IPS DF 6.9 (cell line): ENCODE data around the gene GMCL2.

Experiments
- DNase-seq: peaks from one replicate; pipeline ENCODE4 v3.0.0-alpha.2; 2013; ENCODE audit warnings: low read depth, low spot score
- H3K27ac ChIP-seq: one replicate; pipeline ENCODE4 v1.5.1; 2013; ENCODE audit warnings: low read length, control low read depth
- H3K27me3 ChIP-seq: 2 replicates; pipeline ENCODE4 v1.6.1; 2013; ENCODE audit warnings: mild to moderate bottlenecking, low read length; ENCODE audit not compliant: control insufficient read depth, insufficient read depth
- H3K36me3 ChIP-seq: 2 replicates; pipeline ENCODE4 v1.6.1; 2013; ENCODE audit warnings: low read length; ENCODE audit not compliant: control insufficient read depth, insufficient read depth
- H3K4me1 ChIP-seq: 2 replicates; pipeline ENCODE4 v1.6.1; 2013; ENCODE audit warnings: low read length; ENCODE audit not compliant: control insufficient read depth, insufficient read depth
- H3K4me3 ChIP-seq: 2 replicates; pipeline ENCODE4 v1.5.1; 2013; ENCODE audit warnings: mild to moderate bottlenecking, low read length
- H3K9me3 ChIP-seq: 2 replicates; pipeline ENCODE4 v1.6.1; 2013; ENCODE audit warnings: low read length, inconsistent platforms; ENCODE audit not compliant: control insufficient read depth, insufficient read depth
- WGBS: extraction: QIAGEN DNeasy Blood & Tissue Kit; methylation state at CpG from one replicate; pipeline ENCODE4 v1.1.7; 2013; ENCODE audit warnings: mixed read lengths, missing lambda C conversion rate; ENCODE audit not compliant: insufficient read length, insufficient coverage; 5-methylcytosine and 5-hydroxymethylcytosine counted together

Gene GMCL2

GRCh38 chr5:178142642-178143041 lies 44.5 kb downstream of the GMCL2 start:
- DNase-seq = no peak
- Histone ChIP-seq H3K4me1 (no peaks in the 10 kb centered on the region), H3K36me3 (peaks cover 39% of the 10 kb centered on the region), H3K4me3 (no peak overlapping the region), H3K9me3 (no peaks in the 10 kb centered on the region), H3K27ac (no peak overlapping the region), H3K27me3 (no peaks in the 10 kb centered on the region)
- WGBS = no CpG with 5 or more reads among the region's 20 CpGs

- Histone ChIP-seq H3K36me3 (peaks cover 30% of the 10 kb centered on the region), H3K4me3 (no peak overlapping the region), H3K27me3 (no peaks in the 10 kb centered on the region), H3K9me3 (no peaks in the 10 kb centered on the region), H3K4me1 (no peaks in the 10 kb centered on the region), H3K27ac (no peak overlapping the region)
- no peak for DNase-seq
- no CpG with 5 or more reads among the region's 4 CpGs for WGBS
Observed at GRCh38 chr5:178141550-178141949, 45.6 kb downstream of the GMCL2 start.

GRCh38 chr5:178137991-178138390 lies 49.2 kb downstream of the GMCL2 start:
- no peak overlapping the region for H3K27ac ChIP-seq
- no CpG with 5 or more reads among the region's 12 CpGs for WGBS
- H3K9me3 ChIP-seq = no peaks in the 10 kb centered on the region
- H3K4me1 ChIP-seq = no peaks in the 10 kb centered on the region
- no peaks in the 10 kb centered on the region for H3K27me3 ChIP-seq
- H3K36me3 ChIP-seq = peaks cover 14% of the 10 kb centered on the region; the same call in 1 of the 2 replicates
- no peak overlapping the region for H3K4me3 ChIP-seq
- DNase-seq = no peak

GRCh38 chr5:178136990-178137389 lies 50.2 kb downstream of the GMCL2 start:
- Histone ChIP-seq H3K36me3 (peaks cover 6% of the 10 kb centered on the region; the same call in 1 of the 2 replicates), H3K4me3 (no peak overlapping the region), H3K4me1 (no peaks in the 10 kb centered on the region), H3K27me3 (no peaks in the 10 kb centered on the region), H3K9me3 (no peaks in the 10 kb centered on the region), H3K27ac (no peak overlapping the region)
- WGBS = no CpG with 5 or more reads among the region's 10 CpGs
- no peak for DNase-seq
